ENCODE data around the gene ATP8A2. TPM values are rescaled to one million over a fixed set of nuclear protein-coding genes. Genes with fewer than 3 reads are reported as not detected.
"Not testable (repeated sequence)": the region's sequence is repeated elsewhere in the genome, so short reads cannot be mapped to it uniquely, and the experiment has no call there.

The ATP8A2 gene
- total RNA-seq, 1 experiment from 2014 or later = 0.26 TPM

- no peak for DNase-seq (ENCODE audit: low read depth, low spot score)
- in situ Hi-C loops (cut with HindIII; ENCODE audit: low pct_unique_long_range_greater_than_20kb, low sequenced_read_pairs) = no loop called here
Measured at GRCh38 chr13:25819856-25820530, 448.2 kb downstream of the ATP8A2 start.

- in situ Hi-C loops (cut with HindIII; ENCODE audit: low pct_unique_long_range_greater_than_20kb, low sequenced_read_pairs) = no loop called here
Measured at GRCh38 chr13:25821776-25822175, 450.0 kb downstream of the ATP8A2 start.

GRCh38 chr13:25827221-25827620 is 455.4 kb downstream of the ATP8A2 start:
- in situ Hi-C loops (cut with HindIII; ENCODE audit: low pct_unique_long_range_greater_than_20kb, low sequenced_read_pairs); DNase-seq (ENCODE audit: low read depth, low spot score): not testable (repeated sequence)

More at GRCh38 chr13:25821776-25822175, 450.0 kb downstream of the ATP8A2 start:
- no peak for DNase-seq (ENCODE audit: low read depth, low spot score)

- in situ Hi-C loops (cut with HindIII; ENCODE audit: low pct_unique_long_range_greater_than_20kb, low sequenced_read_pairs) = no loop called here
- DNase-seq (ENCODE audit: low read depth, low spot score) = no peak
Measured at GRCh38 chr13:25827831-25828465, 456.2 kb downstream of the ATP8A2 start.

DNA sequence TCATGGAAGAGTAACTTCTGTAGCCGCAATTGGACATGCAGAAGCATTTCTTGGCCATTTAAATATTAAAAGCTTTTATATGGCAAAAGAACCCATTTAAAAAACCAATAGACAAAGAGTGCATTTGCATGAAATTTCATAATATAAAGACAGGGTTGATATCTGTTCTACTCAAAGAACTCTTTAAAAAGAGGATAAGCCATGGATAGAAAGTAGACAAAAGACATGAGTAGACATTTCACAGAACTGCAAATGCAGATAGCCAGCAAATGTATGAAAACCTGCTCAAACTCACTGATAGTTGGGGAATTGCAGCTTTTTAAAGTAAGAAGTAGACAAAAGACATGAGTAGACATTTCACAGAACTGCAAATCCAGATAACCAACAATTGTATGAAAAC is 462.0 kb downstream of the ATP8A2 start:
- in situ Hi-C loops (cut with HindIII; ENCODE audit: low pct_unique_long_range_greater_than_20kb, low sequenced_read_pairs) = no loop called here
- DNase-seq (ENCODE audit: low read depth, low spot score) = no peak

- in situ Hi-C loops (cut with HindIII; ENCODE audit: low pct_unique_long_range_greater_than_20kb, low sequenced_read_pairs) = no loop called here
- peak; percentile 90 for DNase-seq (ENCODE audit: low read depth, low spot score)
Measured at GRCh38 chr13:25836574-25837336, 465.0 kb downstream of the ATP8A2 start.

GRCh38 chr13:25839371-25839770 is 467.6 kb downstream of the ATP8A2 start:
- DNase-seq (ENCODE audit: low read depth, low spot score) = no peak
- in situ Hi-C loops (cut with HindIII; ENCODE audit: low pct_unique_long_range_greater_than_20kb, low sequenced_read_pairs) = no loop called here

DNA sequence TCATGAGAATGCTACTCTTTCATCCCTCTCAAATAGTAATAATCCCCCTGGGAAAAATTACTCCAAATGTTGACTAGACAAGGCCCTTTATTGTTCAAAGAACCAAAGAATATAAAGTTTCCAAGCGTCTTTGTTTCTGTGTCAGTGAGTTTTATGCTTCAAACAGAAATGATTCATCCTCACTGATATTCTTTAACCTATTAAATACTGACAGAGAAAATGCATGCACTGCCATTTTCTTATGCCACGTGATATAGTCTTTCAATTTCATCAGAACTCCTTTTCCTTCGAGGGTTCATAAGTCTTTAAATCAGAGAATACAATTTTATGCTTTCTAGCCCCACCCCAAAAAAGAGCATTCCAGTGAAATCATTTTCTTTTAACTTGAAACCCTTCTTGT is 468.5 kb downstream of the ATP8A2 start:
- DNase-seq (ENCODE audit: low read depth, low spot score) = peak; percentile 95
- in situ Hi-C loops (cut with HindIII; ENCODE audit: low pct_unique_long_range_greater_than_20kb, low sequenced_read_pairs) = no loop called here

DNA sequence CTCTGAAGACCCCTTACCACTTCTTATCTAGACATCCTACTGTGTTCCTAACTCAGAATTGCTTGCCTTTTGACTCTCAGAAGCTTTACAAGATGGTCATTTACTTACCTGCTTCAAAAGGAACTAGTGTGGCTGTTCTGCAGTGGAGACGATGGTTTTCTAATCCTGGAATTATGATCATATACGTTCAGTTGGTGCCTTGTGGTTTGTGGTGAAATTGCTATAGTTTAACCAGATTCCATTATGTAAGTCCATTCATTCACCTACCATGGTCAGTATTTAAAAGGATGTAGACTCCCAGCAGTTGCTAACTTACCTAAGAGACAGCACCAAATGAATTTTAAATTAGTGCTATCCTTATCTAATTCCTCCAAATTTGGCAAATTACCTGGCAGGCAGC is 469.2 kb downstream of the ATP8A2 start:
- in situ Hi-C loops (cut with HindIII; ENCODE audit: low pct_unique_long_range_greater_than_20kb, low sequenced_read_pairs) = no loop called here

DNA sequence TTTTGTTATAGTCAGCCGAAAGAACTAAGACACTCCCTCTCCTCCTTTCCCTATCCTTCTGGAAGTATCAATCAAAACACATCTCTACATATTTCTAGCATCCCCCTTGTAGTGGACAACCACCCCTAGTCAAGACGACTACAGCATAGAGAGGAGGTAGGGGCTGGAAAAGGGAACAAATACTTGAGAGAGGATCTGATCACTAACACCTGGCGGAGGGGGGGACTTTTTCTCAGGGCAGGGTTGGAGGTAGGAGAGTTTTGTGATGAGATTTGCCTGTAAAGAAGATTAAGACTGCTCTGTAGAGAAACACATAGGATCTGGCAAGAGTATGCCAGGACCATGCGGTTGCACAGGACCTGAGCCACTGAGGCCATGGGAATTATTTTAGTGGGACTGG is 471.9 kb downstream of the ATP8A2 start:
- in situ Hi-C loops (cut with HindIII; ENCODE audit: low pct_unique_long_range_greater_than_20kb, low sequenced_read_pairs) = no loop called here
- no peak for DNase-seq (ENCODE audit: low read depth, low spot score)

More for the DNA sequence above, 469.2 kb downstream of the ATP8A2 start:
- DNase-seq (ENCODE audit: low read depth, low spot score) = peak; percentile 6

GRCh38 chr13:25844559-25845434 is 473.0 kb downstream of the ATP8A2 start:
- no peak for DNase-seq (ENCODE audit: low read depth, low spot score)
- in situ Hi-C loops (cut with HindIII; ENCODE audit: low pct_unique_long_range_greater_than_20kb, low sequenced_read_pairs) = no loop called here

GRCh38 chr13:25846222-25846984 is 474.6 kb downstream of the ATP8A2 start:
- DNase-seq (ENCODE audit: low read depth, low spot score) = no peak
- in situ Hi-C loops (cut with HindIII; ENCODE audit: low pct_unique_long_range_greater_than_20kb, low sequenced_read_pairs) = no loop called here

GRCh38 chr13:25847145-25847544 is 475.4 kb downstream of the ATP8A2 start:
- DNase-seq (ENCODE audit: low read depth, low spot score) = no peak
- in situ Hi-C loops (cut with HindIII; ENCODE audit: low pct_unique_long_range_greater_than_20kb, low sequenced_read_pairs) = no loop called here

DNA sequence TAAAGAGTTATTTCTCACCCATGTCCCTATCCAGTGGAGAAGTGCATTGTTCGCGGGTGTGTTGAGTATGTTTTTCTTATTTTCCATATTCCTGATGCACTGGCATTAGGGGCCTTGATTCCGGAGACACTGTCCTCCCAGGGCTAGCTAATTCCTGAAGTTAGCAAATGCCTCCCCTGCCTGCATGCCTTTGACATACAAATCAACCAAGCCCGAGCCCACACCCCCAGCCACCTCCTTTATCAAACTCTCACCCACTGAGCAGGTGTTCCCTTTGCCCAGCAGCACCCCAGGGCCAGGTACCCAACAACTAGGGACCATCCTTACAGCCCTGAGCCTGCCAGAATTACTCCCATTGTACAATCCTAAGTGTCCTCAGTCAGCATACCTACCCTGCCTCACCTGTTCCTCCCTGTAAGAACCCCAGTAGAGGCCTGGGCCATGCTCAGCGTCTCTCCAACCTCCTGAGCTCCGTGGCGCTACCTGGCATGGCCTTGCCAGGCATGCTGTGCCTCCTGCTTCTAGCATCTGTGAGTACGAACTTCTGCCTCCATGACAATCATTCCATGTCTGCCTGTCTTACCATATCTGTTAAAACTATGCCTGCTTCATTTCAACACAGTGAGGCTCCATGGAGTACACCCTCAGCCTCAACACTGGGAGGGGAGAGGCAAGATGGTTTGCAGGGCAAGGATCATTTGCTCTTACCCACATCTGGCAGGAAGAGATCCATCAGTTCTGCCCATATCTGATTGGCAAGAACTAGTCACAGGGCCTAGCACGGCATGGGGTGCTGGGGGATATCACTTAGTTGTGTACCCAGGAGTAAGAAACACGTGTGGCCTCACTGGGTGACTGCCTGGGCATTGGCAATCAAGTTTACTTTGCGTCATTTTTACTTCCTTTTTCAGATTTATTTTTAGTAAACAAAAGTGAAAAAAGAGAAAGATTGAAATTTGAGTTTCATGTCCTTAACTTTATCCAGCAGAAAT is 476.2 kb downstream of the ATP8A2 start:
- in situ Hi-C loops (cut with HindIII; ENCODE audit: low pct_unique_long_range_greater_than_20kb, low sequenced_read_pairs) = no loop called here
- no peak for DNase-seq (ENCODE audit: low read depth, low spot score)

- no peak for DNase-seq (ENCODE audit: low read depth, low spot score)
- in situ Hi-C loops (cut with HindIII; ENCODE audit: low pct_unique_long_range_greater_than_20kb, low sequenced_read_pairs) = no loop called here
Measured at GRCh38 chr13:25848812-25849745, 477.3 kb downstream of the ATP8A2 start.

All from SK-MEL-5 (cell line).